ENCODE data around the gene GMDS.

DNA sequence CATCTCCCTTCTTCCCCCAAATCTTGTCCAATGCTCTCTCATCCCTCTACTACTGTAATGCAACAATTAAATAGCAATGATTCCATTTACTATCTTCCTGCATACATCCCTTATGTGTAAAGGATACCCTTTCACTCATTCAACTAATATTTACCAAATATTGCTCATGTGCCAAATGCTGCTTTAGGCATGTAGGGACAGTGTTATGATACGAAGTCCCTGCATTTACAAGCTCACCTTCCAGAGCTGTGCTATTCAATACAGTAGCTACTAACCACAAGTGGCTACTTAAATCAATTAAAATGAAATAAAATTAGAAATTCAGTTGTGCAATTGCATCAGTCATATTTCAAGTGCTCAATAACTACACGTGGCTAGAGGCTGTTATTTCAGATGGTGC lies 41.1 kb downstream of the GMDS start:
- TF ChIP-seq SIN3A (IDR thresholded peaks at IDR 0.05; ENCODE audit: borderline replicate concordance, low read depth, low read length) = no peak
- TF ChIP-seq, protein P1, sequence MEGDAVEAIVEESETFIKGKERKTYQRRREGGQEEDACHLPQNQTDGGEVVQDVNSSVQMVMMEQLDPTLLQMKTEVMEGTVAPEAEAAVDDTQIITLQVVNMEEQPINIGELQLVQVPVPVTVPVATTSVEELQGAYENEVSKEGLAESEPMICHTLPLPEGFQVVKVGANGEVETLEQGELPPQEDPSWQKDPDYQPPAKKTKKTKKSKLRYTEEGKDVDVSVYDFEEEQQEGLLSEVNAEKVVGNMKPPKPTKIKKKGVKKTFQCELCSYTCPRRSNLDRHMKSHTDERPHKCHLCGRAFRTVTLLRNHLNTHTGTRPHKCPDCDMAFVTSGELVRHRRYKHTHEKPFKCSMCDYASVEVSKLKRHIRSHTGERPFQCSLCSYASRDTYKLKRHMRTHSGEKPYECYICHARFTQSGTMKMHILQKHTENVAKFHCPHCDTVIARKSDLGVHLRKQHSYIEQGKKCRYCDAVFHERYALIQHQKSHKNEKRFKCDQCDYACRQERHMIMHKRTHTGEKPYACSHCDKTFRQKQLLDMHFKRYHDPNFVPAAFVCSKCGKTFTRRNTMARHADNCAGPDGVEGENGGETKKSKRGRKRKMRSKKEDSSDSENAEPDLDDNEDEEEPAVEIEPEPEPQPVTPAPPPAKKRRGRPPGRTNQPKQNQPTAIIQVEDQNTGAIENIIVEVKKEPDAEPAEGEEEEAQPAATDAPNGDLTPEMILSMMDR (IDR thresholded peaks at IDR 0.05) = no peak
- no peak for TF ChIP-seq TCF12 (IDR thresholded peaks at IDR 0.05)
- TF ChIP-seq TAF1 (IDR thresholded peaks at IDR 0.05; ENCODE audit: borderline replicate concordance, low read depth, low read length) = no peak
- TF ChIP-seq POLR2AphosphoS5 (IDR thresholded peaks at IDR 0.05; ENCODE audit: low read depth, low read length) = no peak
- TF ChIP-seq YY1 (IDR thresholded peaks at IDR 0.05; ENCODE audit: low read depth) = no peak
- TF ChIP-seq, protein P2, sequence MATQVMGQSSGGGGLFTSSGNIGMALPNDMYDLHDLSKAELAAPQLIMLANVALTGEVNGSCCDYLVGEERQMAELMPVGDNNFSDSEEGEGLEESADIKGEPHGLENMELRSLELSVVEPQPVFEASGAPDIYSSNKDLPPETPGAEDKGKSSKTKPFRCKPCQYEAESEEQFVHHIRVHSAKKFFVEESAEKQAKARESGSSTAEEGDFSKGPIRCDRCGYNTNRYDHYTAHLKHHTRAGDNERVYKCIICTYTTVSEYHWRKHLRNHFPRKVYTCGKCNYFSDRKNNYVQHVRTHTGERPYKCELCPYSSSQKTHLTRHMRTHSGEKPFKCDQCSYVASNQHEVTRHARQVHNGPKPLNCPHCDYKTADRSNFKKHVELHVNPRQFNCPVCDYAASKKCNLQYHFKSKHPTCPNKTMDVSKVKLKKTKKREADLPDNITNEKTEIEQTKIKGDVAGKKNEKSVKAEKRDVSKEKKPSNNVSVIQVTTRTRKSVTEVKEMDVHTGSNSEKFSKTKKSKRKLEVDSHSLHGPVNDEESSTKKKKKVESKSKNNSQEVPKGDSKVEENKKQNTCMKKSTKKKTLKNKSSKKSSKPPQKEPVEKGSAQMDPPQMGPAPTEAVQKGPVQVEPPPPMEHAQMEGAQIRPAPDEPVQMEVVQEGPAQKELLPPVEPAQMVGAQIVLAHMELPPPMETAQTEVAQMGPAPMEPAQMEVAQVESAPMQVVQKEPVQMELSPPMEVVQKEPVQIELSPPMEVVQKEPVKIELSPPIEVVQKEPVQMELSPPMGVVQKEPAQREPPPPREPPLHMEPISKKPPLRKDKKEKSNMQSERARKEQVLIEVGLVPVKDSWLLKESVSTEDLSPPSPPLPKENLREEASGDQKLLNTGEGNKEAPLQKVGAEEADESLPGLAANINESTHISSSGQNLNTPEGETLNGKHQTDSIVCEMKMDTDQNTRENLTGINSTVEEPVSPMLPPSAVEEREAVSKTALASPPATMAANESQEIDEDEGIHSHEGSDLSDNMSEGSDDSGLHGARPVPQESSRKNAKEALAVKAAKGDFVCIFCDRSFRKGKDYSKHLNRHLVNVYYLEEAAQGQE (IDR thresholded peaks at IDR 0.05; ENCODE audit: low read depth, low read length) = no peak
- TF ChIP-seq, protein P3, sequence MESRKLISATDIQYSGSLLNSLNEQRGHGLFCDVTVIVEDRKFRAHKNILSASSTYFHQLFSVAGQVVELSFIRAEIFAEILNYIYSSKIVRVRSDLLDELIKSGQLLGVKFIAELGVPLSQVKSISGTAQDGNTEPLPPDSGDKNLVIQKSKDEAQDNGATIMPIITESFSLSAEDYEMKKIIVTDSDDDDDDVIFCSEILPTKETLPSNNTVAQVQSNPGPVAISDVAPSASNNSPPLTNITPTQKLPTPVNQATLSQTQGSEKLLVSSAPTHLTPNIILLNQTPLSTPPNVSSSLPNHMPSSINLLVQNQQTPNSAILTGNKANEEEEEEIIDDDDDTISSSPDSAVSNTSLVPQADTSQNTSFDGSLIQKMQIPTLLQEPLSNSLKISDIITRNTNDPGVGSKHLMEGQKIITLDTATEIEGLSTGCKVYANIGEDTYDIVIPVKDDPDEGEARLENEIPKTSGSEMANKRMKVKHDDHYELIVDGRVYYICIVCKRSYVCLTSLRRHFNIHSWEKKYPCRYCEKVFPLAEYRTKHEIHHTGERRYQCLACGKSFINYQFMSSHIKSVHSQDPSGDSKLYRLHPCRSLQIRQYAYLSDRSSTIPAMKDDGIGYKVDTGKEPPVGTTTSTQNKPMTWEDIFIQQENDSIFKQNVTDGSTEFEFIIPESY (IDR thresholded peaks at IDR 0.05; ENCODE audit: borderline replicate concordance, low read depth) = no peak
- no peak for TF ChIP-seq CHD2 (IDR thresholded peaks at IDR 0.05; ENCODE audit: low read length, partially characterized antibody)
- TF ChIP-seq MXI1 (IDR thresholded peaks at IDR 0.05; ENCODE audit: low read depth, low read length) = no peak
- TF ChIP-seq FOXJ3 (CRISPR knock-in tag; IDR thresholded peaks at IDR 0.05) = no peak
- TF ChIP-seq USF2 (IDR thresholded peaks at IDR 0.05; ENCODE audit: borderline replicate concordance, low read depth, low read length) = no peak
- no peak for TF ChIP-seq EZH2phosphoT487 (IDR thresholded peaks at IDR 0.05; ENCODE audit: borderline replicate concordance, low read depth)

Measured in SK-N-SH (cell line).